Measurements from ENCODE around the gene EYA2. TPM values are rescaled to one million over a fixed set of nuclear protein-coding genes. Genes with fewer than 3 reads are reported as not detected.

Gene EYA2
- total RNA-seq, 4 donors from 2014 or later: 9.9 to 20.1 (median 13.8) TPM

GRCh38 chr20:47146686-47147085 lies 252.0 kb downstream of the EYA2 start:
- Histone ChIP-seq H3K4me3 (replicated peaks in 1 of 3) (no peak overlapping the region), H3K36me3 (no peaks in the 10 kb centered on the region), H3K27me3 (no peaks in the 10 kb centered on the region), H3K27ac (no peak overlapping the region), H3K4me1 (no peaks in the 10 kb centered on the region), H3K9me3 (no peaks in the 10 kb centered on the region)
- TF ChIP-seq CTCF (IDR thresholded peaks at IDR 0.05) (no peak), POLR2A (IDR thresholded peaks at IDR 0.05) (no peak)
- intact Hi-C loops (cut with DNase I): no loop called here
- 62 to 64% methylated on average over 7 of the region's 7 CpGs for WGBS, 2 donors
- DNase-seq: no peak

- Histone ChIP-seq H3K27ac (no peak overlapping the region), H3K9me3 (no peaks in the 10 kb centered on the region), H3K27me3 (no peaks in the 10 kb centered on the region), H3K4me1 (no peaks in the 10 kb centered on the region), H3K4me3 (replicated peaks in 1 of 3) (no peak overlapping the region), H3K36me3 (no peaks in the 10 kb centered on the region)
- 96 to 98% methylated on average over 2 of the region's 2 CpGs for WGBS, 2 donors
- intact Hi-C loops (cut with DNase I): no loop called here
- no peak for DNase-seq
- TF ChIP-seq POLR2A (IDR thresholded peaks at IDR 0.05) (no peak), CTCF (IDR thresholded peaks at IDR 0.05) (no peak)
These were observed 253.4 kb downstream of the EYA2 start for GRCh38 chr20:47148059-47148458.

- WGBS, 2 donors: 88 to 94% methylated on average over 5 of the region's 5 CpGs
- H3K27ac ChIP-seq: no peak overlapping the region
- no peak overlapping the region for H3K4me3 ChIP-seq (replicated peaks in 1 of 3)
- no peaks in the 10 kb centered on the region for H3K27me3 ChIP-seq
- H3K36me3 ChIP-seq: no peaks in the 10 kb centered on the region
- H3K4me1 ChIP-seq: no peaks in the 10 kb centered on the region
- no peak for TF ChIP-seq CTCF (IDR thresholded peaks at IDR 0.05)
- TF ChIP-seq POLR2A (IDR thresholded peaks at IDR 0.05): no peak
- intact Hi-C loops (cut with DNase I): loop anchor here (10.0 kb wide), 1 partner anchor 395 kb away; no protein-coding TSS in a partner anchor
- no peak for DNase-seq
- H3K9me3 ChIP-seq: no peaks in the 10 kb centered on the region
These were observed 255.3 kb downstream of the EYA2 start for GRCh38 chr20:47149939-47150338.

GRCh38 chr20:47150403-47151152 lies 255.9 kb downstream of the EYA2 start:
- Histone ChIP-seq H3K4me3 (replicated peaks in 1 of 3) (no peak overlapping the region), H3K27me3 (no peaks in the 10 kb centered on the region), H3K9me3 (no peaks in the 10 kb centered on the region), H3K36me3 (no peaks in the 10 kb centered on the region), H3K27ac (no peak overlapping the region), H3K4me1 (no peaks in the 10 kb centered on the region)
- TF ChIP-seq POLR2A (IDR thresholded peaks at IDR 0.05) (no peak), CTCF (IDR thresholded peaks at IDR 0.05) (peak in 5 of 6 experiments; percentile 34 to 66 (median 53))
- WGBS, 2 donors: 68% methylated on average over 11 of the region's 11 CpGs
- DNase-seq: peak; percentile 64 to 70
- intact Hi-C loops (cut with DNase I): loop anchor here (10.0 kb wide), 1 partner anchor 396 kb away; no protein-coding TSS in a partner anchor

- TF ChIP-seq POLR2A (IDR thresholded peaks at IDR 0.05): no peak
- WGBS, 2 donors: 84 to 87% methylated on average over 4 of the region's 4 CpGs
- Histone ChIP-seq H3K36me3 (no peaks in the 10 kb centered on the region), H3K9me3 (no peaks in the 10 kb centered on the region), H3K4me3 (replicated peaks in 1 of 3) (no peak overlapping the region), H3K27ac (no peak overlapping the region), H3K4me1 (no peaks in the 10 kb centered on the region), H3K27me3 (no peaks in the 10 kb centered on the region)
- intact Hi-C loops (cut with DNase I): loop anchor here (10.0 kb wide), 1 partner anchor 397 kb away; no protein-coding TSS in a partner anchor
- no peak for DNase-seq
These were observed 257.4 kb downstream of the EYA2 start for GRCh38 chr20:47152068-47152467.
